ENCODE results near the gene SIX1.

SIX1 gene

GRCh38 chr14:60596139-60596538 lies 53.1 kb downstream of the SIX1 start:
- H3K4me3 ChIP-seq (replicated peaks in 1 of 2; ENCODE audit: low read depth in 2 of 2, low read length in 2 of 2), result no peak overlapping the region
- DNase-seq (ENCODE audit: low read depth in 2 of 2), result no peak
- TF ChIP-seq, protein P1, sequence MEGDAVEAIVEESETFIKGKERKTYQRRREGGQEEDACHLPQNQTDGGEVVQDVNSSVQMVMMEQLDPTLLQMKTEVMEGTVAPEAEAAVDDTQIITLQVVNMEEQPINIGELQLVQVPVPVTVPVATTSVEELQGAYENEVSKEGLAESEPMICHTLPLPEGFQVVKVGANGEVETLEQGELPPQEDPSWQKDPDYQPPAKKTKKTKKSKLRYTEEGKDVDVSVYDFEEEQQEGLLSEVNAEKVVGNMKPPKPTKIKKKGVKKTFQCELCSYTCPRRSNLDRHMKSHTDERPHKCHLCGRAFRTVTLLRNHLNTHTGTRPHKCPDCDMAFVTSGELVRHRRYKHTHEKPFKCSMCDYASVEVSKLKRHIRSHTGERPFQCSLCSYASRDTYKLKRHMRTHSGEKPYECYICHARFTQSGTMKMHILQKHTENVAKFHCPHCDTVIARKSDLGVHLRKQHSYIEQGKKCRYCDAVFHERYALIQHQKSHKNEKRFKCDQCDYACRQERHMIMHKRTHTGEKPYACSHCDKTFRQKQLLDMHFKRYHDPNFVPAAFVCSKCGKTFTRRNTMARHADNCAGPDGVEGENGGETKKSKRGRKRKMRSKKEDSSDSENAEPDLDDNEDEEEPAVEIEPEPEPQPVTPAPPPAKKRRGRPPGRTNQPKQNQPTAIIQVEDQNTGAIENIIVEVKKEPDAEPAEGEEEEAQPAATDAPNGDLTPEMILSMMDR (IDR thresholded peaks at IDR 0.05; ENCODE audit: low read depth, low read length), result no peak

DNA sequence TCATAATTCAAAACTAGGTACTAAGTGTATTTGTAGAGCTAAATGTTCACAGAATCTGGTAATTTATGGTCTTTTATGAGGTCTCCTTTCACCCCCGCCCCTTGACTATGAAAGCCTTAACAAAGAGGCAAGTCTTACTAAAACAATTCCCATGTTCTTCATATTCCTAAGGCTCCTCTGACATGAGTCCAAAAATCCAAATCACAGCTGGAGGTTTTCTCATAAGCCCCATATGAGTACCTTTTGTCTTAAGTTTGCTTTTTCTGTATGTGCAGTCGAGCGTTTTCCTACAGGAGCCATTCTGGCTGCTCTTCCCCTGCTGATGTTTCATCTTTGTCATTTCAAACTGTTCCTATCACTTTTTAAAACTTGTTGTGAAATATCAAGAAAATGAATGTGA lies 55.2 kb downstream of the SIX1 start:
- DNase-seq (ENCODE audit: low read depth in 2 of 2), result no peak
- no peak overlapping the region for H3K4me3 ChIP-seq (replicated peaks in 1 of 2; ENCODE audit: low read depth in 2 of 2, low read length in 2 of 2)
- TF ChIP-seq, protein P1 (IDR thresholded peaks at IDR 0.05; ENCODE audit: low read depth, low read length), result no peak

All from cardiac fibroblast (primary cell).